ENCODE measurements around the gene NDUFB4. TPM values are rescaled to one million over a fixed set of nuclear protein-coding genes. Genes with fewer than 3 reads are reported as not detected.

The NDUFB4 gene
- total and polyA plus RNA-seq, 9 of the 15 experiments (the other 6 are each of a cell fraction or from before 2014, with no cell fraction given) = 124 to 670 (median 227) TPM

DNA sequence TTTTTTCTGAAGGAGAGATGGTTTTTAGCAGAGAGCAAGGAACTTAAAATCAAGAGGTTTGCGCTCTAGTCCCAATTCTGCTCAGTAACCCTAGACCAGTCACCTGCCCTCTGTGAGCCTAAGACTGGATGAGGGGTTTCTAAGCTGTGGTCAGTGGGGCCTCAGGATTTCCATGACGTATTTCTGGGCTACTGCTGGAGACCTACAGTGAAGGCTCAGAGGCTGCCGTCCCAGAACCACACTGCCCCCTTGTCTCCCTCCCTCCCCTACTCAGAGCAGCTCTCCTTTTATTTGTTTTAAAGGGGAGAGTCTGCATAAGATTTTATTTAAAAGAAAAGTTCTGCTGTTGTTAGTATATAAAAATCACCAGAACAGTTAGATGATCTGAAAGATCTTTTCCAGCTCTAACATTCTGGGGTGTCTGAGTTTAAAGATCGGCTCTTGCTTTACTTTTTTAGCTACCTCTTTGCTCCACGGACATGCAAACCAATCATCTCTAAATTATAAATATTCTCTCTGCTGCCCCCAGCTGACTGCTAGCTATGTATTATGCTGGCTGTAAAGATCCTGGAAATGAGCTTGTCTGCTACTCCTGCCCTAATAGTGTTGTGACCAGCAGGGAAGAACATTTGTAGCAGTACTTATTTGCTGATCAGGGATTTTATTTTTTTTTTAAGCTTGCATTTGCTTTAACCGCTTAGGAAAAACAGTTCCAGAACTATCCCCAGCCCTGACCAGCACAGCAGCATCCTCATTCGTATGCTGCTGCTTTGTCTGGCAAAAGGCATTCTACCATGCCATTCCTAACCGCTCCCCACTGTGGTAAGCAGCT, 28.6 kb upstream of the NDUFB4 start:
- Histone ChIP-seq H3K27me3 (ENCODE audit: control insufficient read depth in 2 of 2, insufficient read depth in 2 of 2, low read length in 2 of 2) (no peaks in the 10 kb centered on the region), H4K20me1 (replicated peaks; ENCODE audit: control insufficient read depth, insufficient read depth, low read length) (no peaks in the 10 kb centered on the region), H3K4me2 (ENCODE audit: insufficient read depth, low read length) (peak overlapping the region; percentile 18; the same call in 1 of the 2 replicates), H3K79me2 (ENCODE audit: control insufficient read depth, insufficient read depth, low read length) (no peaks in the 10 kb centered on the region), H3K9me1 (ENCODE audit: control insufficient read depth, insufficient read depth, low read length) (no peaks in the 10 kb centered on the region), H3K9me3 (replicated peaks; ENCODE audit: control insufficient read depth, insufficient read depth, low read depth, low read length) (no peaks in the 10 kb centered on the region), H3K4me1 (replicated peaks in 1 of 2; ENCODE audit: control insufficient read depth in 2 of 2, insufficient read depth in 2 of 2, low read length in 2 of 2) (peaks cover 0 to 15% of the 10 kb centered on the region in 2 experiments; a peak in 4 of 5 replicates), H2AFZ (ENCODE audit: low read depth, low read length) (peak overlapping the region; percentile 76), H3K4me3 (no peak overlapping the region), H3K27ac (ENCODE audit: extremely low read depth, low read depth, low read length) (0 out of 3 replicates have a peak overlapping the region, but pooled peaks have one; percentile 10), H3K36me3 (ENCODE audit: control insufficient read depth, insufficient read depth, low read length) (no peaks in the 10 kb centered on the region), H3K9ac (ENCODE audit: insufficient read depth in 1 of 2, low read depth in 2 of 2, low read length in 2 of 2) (no peak overlapping the region)
- ATAC-seq = peak; percentile 86
- WGBS (ENCODE audit: insufficient coverage, low coverage, missing lambda C conversion rate) = 30% methylated on average over 5 of the region's 8 CpGs
- no TSS peak for BruUV-seq (replicated peaks)
- ChIA-PET CTCF (ENCODE audit: low intra/inter-chr PET ratio) (interaction anchor here (0.6 kb wide), 1 partner anchor 935 kb away, joined by 5 read pairs; no protein-coding TSS in a partner anchor), POLR2A (no interaction called here)
- FAIRE-seq = peak; percentile 26
- intact Hi-C loops (cut with micrococcal nuclease) (no loop called here), in situ Hi-C loops (cut with MboI) (loop anchor here (5.0 kb wide), 1 partner anchor 230 kb away; no protein-coding TSS in a partner anchor)
- DNase-seq (ENCODE audit: extremely low read depth in 1 of 4, low spot score in 3 of 4) = peak in 1 of 4 experiments; percentile 44
- peak; percentile 66 for TF ChIP-seq ZNF316 (IDR thresholded peaks at IDR 0.05)
- no peak for TF ChIP-seq POLR2AphosphoS2 (IDR thresholded peaks at IDR 0.05; ENCODE audit: low read length)
- TF ChIP-seq, protein P1, sequence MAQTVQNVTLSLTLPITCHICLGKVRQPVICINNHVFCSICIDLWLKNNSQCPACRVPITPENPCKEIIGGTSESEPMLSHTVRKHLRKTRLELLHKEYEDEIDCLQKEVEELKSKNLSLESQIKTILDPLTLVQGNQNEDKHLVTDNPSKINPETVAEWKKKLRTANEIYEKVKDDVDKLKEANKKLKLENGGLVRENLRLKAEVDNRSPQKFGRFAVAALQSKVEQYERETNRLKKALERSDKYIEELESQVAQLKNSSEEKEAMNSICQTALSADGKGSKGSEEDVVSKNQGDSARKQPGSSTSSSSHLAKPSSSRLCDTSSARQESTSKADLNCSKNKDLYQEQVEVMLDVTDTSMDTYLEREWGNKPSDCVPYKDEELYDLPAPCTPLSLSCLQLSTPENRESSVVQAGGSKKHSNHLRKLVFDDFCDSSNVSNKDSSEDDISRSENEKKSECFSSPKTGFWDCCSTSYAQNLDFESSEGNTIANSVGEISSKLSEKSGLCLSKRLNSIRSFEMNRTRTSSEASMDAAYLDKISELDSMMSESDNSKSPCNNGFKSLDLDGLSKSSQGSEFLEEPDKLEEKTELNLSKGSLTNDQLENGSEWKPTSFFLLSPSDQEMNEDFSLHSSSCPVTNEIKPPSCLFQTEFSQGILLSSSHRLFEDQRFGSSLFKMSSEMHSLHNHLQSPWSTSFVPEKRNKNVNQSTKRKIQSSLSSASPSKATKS (CRISPR knock-in tag; IDR thresholded peaks at IDR 0.05) = no peak
- TF ChIP-seq, protein P2, sequence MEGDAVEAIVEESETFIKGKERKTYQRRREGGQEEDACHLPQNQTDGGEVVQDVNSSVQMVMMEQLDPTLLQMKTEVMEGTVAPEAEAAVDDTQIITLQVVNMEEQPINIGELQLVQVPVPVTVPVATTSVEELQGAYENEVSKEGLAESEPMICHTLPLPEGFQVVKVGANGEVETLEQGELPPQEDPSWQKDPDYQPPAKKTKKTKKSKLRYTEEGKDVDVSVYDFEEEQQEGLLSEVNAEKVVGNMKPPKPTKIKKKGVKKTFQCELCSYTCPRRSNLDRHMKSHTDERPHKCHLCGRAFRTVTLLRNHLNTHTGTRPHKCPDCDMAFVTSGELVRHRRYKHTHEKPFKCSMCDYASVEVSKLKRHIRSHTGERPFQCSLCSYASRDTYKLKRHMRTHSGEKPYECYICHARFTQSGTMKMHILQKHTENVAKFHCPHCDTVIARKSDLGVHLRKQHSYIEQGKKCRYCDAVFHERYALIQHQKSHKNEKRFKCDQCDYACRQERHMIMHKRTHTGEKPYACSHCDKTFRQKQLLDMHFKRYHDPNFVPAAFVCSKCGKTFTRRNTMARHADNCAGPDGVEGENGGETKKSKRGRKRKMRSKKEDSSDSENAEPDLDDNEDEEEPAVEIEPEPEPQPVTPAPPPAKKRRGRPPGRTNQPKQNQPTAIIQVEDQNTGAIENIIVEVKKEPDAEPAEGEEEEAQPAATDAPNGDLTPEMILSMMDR (IDR thresholded peaks at IDR 0.05 in 2 of 3, conservative IDR thresholded peaks at IDR 0.05 in 1 of 3; ENCODE audit: insufficient read depth in 2 of 3, low read depth in 1 of 3, low read length in 3 of 3) = peak; percentile 23 to 42 (median 40); a peak in 4 of 6 replicates
- TF ChIP-seq, protein P3, sequence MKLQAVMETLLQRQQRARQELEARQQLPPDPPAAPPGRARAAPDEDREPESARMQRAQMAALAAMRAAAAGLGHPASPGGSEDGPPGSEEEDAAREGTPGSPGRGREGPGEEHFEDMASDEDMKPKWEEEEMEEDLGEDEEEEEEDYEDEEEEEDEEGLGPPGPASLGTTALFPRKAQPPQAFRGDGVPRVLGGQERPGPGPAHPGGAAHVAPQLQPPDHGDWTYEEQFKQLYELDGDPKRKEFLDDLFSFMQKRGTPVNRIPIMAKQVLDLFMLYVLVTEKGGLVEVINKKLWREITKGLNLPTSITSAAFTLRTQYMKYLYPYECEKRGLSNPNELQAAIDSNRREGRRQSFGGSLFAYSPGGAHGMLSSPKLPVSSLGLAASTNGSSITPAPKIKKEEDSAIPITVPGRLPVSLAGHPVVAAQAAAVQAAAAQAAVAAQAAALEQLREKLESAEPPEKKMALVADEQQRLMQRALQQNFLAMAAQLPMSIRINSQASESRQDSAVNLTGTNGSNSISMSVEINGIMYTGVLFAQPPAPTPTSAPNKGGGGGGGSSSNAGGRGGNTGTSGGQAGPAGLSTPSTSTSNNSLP (IDR thresholded peaks at IDR 0.05; ENCODE audit: borderline replicate concordance, low read depth, low read length) = peak; percentile 74; the same call in 1 of the 2 replicates
- no peak for TF ChIP-seq POLR2A (conservative IDR thresholded peaks at IDR 0.05)
- no peak for TF ChIP-seq RFX5 (IDR thresholded peaks at IDR 0.05; ENCODE audit: low read depth, low read length)
- peak; percentile 17; the same call in 1 of the 2 replicates for TF ChIP-seq C11orf30 (IDR thresholded peaks at IDR 0.05; ENCODE audit: low read depth)
- no peak for TF ChIP-seq TCF7 (IDR thresholded peaks at IDR 0.05; ENCODE audit: borderline replicate concordance)

All from K562 (cell line).